ENCODE results near the gene SFN.

The SFN gene

GRCh38 chr1:26856604-26857469 is 6.1 kb upstream of the SFN start:
- DNase-seq (ENCODE audit: low spot score): no peak
- no peaks in the 10 kb centered on the region for H3K79me1 ChIP-seq (ENCODE audit: low read depth, low read length)
- WGBS, 2 donors (ENCODE audit: extremely low coverage in 2 of 2, insufficient read length in 2 of 2, insufficient replicate concordance in 1 of 2): no CpG with 5 or more reads among the region's 21 CpGs
- H3K4ac ChIP-seq (ENCODE audit: low read length): no peak overlapping the region
- H3K4me1 ChIP-seq (ENCODE audit: control insufficient read depth in 2 of 2, insufficient read depth in 1 of 2, low read depth in 1 of 2, low read length in 2 of 2): peaks cover 0 to 9% of the 10 kb centered on the region in 2 donors
- no peak overlapping the region for H2AFZ ChIP-seq (ENCODE audit: low read length)
- no peak overlapping the region for H2BK120ac ChIP-seq (ENCODE audit: low read depth, low read length)
- peak overlapping the region; percentile 2 for H2BK5ac ChIP-seq (ENCODE audit: low read length)
- H3K9me3 ChIP-seq (replicated peaks in 1 of 2; ENCODE audit: control insufficient read depth in 2 of 2, insufficient read depth in 1 of 2, low read depth in 1 of 2, low read length in 2 of 2): no peaks in the 10 kb centered on the region
- peak overlapping the region; percentile 57 for H2AK5ac ChIP-seq (ENCODE audit: low read depth, low read length)
- H2BK12ac ChIP-seq (ENCODE audit: low read length): no peak overlapping the region
- peaks cover 14 to 46% of the 10 kb centered on the region in 2 donors for H3K36me3 ChIP-seq (replicated peaks in 1 of 2; ENCODE audit: control insufficient read depth in 2 of 2, insufficient read depth in 2 of 2, low read length in 2 of 2)
- H3K4me2 ChIP-seq (ENCODE audit: insufficient read depth, low read length, poor library complexity, severe bottlenecking): no peak overlapping the region
- peak overlapping the region; percentile 52 for H3K18ac ChIP-seq (ENCODE audit: low read length)
- no peak overlapping the region for H3K14ac ChIP-seq (ENCODE audit: low read length)
- H4K91ac ChIP-seq (ENCODE audit: low read depth, low read length, poor library complexity): no peak overlapping the region
- no peak overlapping the region for H3K4me3 ChIP-seq (ENCODE audit: low read length in 2 of 2)
- H4K8ac ChIP-seq (ENCODE audit: low read depth, low read length): no peak overlapping the region
- no peak overlapping the region for H3K27ac ChIP-seq (replicated peaks; ENCODE audit: low read length)
- peak overlapping the region; percentile 71 for H3K9ac ChIP-seq (ENCODE audit: low read depth, low read length, poor library complexity)
- no peak overlapping the region for H2BK15ac ChIP-seq (ENCODE audit: low read length)
- no peak overlapping the region for H3K23ac ChIP-seq (ENCODE audit: low read depth, low read length, poor library complexity)
- no peaks in the 10 kb centered on the region for H3K27me3 ChIP-seq (ENCODE audit: control insufficient read depth in 3 of 3, insufficient read depth in 3 of 3, low read depth in 1 of 3, low read length in 3 of 3)

GRCh38 chr1:26857473-26858060 is 5.4 kb upstream of the SFN start:
- Histone ChIP-seq H3K27ac (replicated peaks; ENCODE audit: low read length) (no peak overlapping the region), H2BK12ac (ENCODE audit: low read length) (no peak overlapping the region), H3K9me3 (replicated peaks in 1 of 2; ENCODE audit: control insufficient read depth in 2 of 2, insufficient read depth in 1 of 2, low read depth in 1 of 2, low read length in 2 of 2) (no peaks in the 10 kb centered on the region), H2BK5ac (ENCODE audit: low read length) (no peak overlapping the region), H3K18ac (ENCODE audit: low read length) (no peak overlapping the region), H3K9ac (ENCODE audit: low read depth, low read length, poor library complexity) (no peak overlapping the region), H3K14ac (ENCODE audit: low read length) (no peak overlapping the region), H2BK15ac (ENCODE audit: low read length) (no peak overlapping the region), H3K23ac (ENCODE audit: low read depth, low read length, poor library complexity) (peak overlapping the region; percentile 1), H2AK5ac (ENCODE audit: low read depth, low read length) (peak overlapping the region; percentile 57), H3K36me3 (replicated peaks in 1 of 2; ENCODE audit: control insufficient read depth in 2 of 2, insufficient read depth in 2 of 2, low read length in 2 of 2) (peaks cover 10 to 38% of the 10 kb centered on the region in 2 donors), H2BK120ac (ENCODE audit: low read depth, low read length) (no peak overlapping the region), H4K91ac (ENCODE audit: low read depth, low read length, poor library complexity) (no peak overlapping the region), H4K8ac (ENCODE audit: low read depth, low read length) (no peak overlapping the region), H3K4ac (ENCODE audit: low read length) (no peak overlapping the region), H3K27me3 (ENCODE audit: control insufficient read depth in 3 of 3, insufficient read depth in 3 of 3, low read depth in 1 of 3, low read length in 3 of 3) (no peaks in the 10 kb centered on the region), H3K79me1 (ENCODE audit: low read depth, low read length) (no peaks in the 10 kb centered on the region), H3K4me3 (ENCODE audit: low read length in 2 of 2) (no peak overlapping the region), H3K4me1 (ENCODE audit: control insufficient read depth in 2 of 2, insufficient read depth in 1 of 2, low read depth in 1 of 2, low read length in 2 of 2) (peaks cover 0 to 11% of the 10 kb centered on the region in 2 donors), H2AFZ (ENCODE audit: low read length) (no peak overlapping the region), H3K4me2 (ENCODE audit: insufficient read depth, low read length, poor library complexity, severe bottlenecking) (no peak overlapping the region)
- DNase-seq (ENCODE audit: low spot score): no peak
- WGBS, 2 donors (ENCODE audit: extremely low coverage in 2 of 2, insufficient read length in 2 of 2, insufficient replicate concordance in 1 of 2): no CpG with 5 or more reads among the region's 8 CpGs

GRCh38 chr1:26858160-26858559 is 4.8 kb upstream of the SFN start:
- no peak overlapping the region for H2AFZ ChIP-seq (ENCODE audit: low read length)
- no peak overlapping the region for H2BK15ac ChIP-seq (ENCODE audit: low read length)
- DNase-seq (ENCODE audit: low spot score): no peak
- H3K14ac ChIP-seq (ENCODE audit: low read length): no peak overlapping the region
- H2BK12ac ChIP-seq (ENCODE audit: low read length): no peak overlapping the region
- no peaks in the 10 kb centered on the region for H3K27me3 ChIP-seq (ENCODE audit: control insufficient read depth in 3 of 3, insufficient read depth in 3 of 3, low read depth in 1 of 3, low read length in 3 of 3)
- no peak overlapping the region for H3K23ac ChIP-seq (ENCODE audit: low read depth, low read length, poor library complexity)
- no peak overlapping the region for H2BK120ac ChIP-seq (ENCODE audit: low read depth, low read length)
- no peak overlapping the region for H4K91ac ChIP-seq (ENCODE audit: low read depth, low read length, poor library complexity)
- H3K27ac ChIP-seq (replicated peaks; ENCODE audit: low read length): no peak overlapping the region
- H3K4me3 ChIP-seq (ENCODE audit: low read length in 2 of 2): no peak overlapping the region
- no peak overlapping the region for H3K4ac ChIP-seq (ENCODE audit: low read length)
- peaks cover 7 to 32% of the 10 kb centered on the region in 2 donors for H3K36me3 ChIP-seq (replicated peaks in 1 of 2; ENCODE audit: control insufficient read depth in 2 of 2, insufficient read depth in 2 of 2, low read length in 2 of 2)
- H3K4me1 ChIP-seq (ENCODE audit: control insufficient read depth in 2 of 2, insufficient read depth in 1 of 2, low read depth in 1 of 2, low read length in 2 of 2): peaks cover 0 to 12% of the 10 kb centered on the region in 2 donors
- no peak overlapping the region for H2BK5ac ChIP-seq (ENCODE audit: low read length)
- no peak overlapping the region for H4K8ac ChIP-seq (ENCODE audit: low read depth, low read length)
- H3K4me2 ChIP-seq (ENCODE audit: insufficient read depth, low read length, poor library complexity, severe bottlenecking): no peak overlapping the region
- no peak overlapping the region for H3K18ac ChIP-seq (ENCODE audit: low read length)
- no peak overlapping the region for H3K9ac ChIP-seq (ENCODE audit: low read depth, low read length, poor library complexity)
- H3K79me1 ChIP-seq (ENCODE audit: low read depth, low read length): no peaks in the 10 kb centered on the region
- WGBS, 2 donors (ENCODE audit: extremely low coverage in 2 of 2, insufficient read length in 2 of 2, insufficient replicate concordance in 1 of 2): no CpG with 5 or more reads among the region's 4 CpGs
- H2AK5ac ChIP-seq (ENCODE audit: low read depth, low read length): no peak overlapping the region
- no peaks in the 10 kb centered on the region for H3K9me3 ChIP-seq (replicated peaks in 1 of 2; ENCODE audit: control insufficient read depth in 2 of 2, insufficient read depth in 1 of 2, low read depth in 1 of 2, low read length in 2 of 2)

GRCh38 chr1:26858891-26859640 is 3.9 kb upstream of the SFN start:
- no CpG with 5 or more reads among the region's 7 CpGs for WGBS, 2 donors (ENCODE audit: extremely low coverage in 2 of 2, insufficient read length in 2 of 2, insufficient replicate concordance in 1 of 2)
- no peak overlapping the region for H3K27ac ChIP-seq (replicated peaks; ENCODE audit: low read length)

More at GRCh38 chr1:26858891-26859640, 3.9 kb upstream of the SFN start:
- Histone ChIP-seq H2AFZ (ENCODE audit: low read length) (no peak overlapping the region), H3K14ac (ENCODE audit: low read length) (peak overlapping the region; percentile 57), H2BK5ac (ENCODE audit: low read length) (no peak overlapping the region), H2BK15ac (ENCODE audit: low read length) (peak overlapping the region; percentile 10), H4K8ac (ENCODE audit: low read depth, low read length) (peak overlapping the region; percentile 20), H3K36me3 (replicated peaks in 1 of 2; ENCODE audit: control insufficient read depth in 2 of 2, insufficient read depth in 2 of 2, low read length in 2 of 2) (peaks cover 2 to 23% of the 10 kb centered on the region in 2 donors), H3K18ac (ENCODE audit: low read length) (peak overlapping the region; percentile 41), H3K9ac (ENCODE audit: low read depth, low read length, poor library complexity) (no peak overlapping the region), H2BK120ac (ENCODE audit: low read depth, low read length) (no peak overlapping the region), H3K79me1 (ENCODE audit: low read depth, low read length) (no peaks in the 10 kb centered on the region), H2AK5ac (ENCODE audit: low read depth, low read length) (no peak overlapping the region), H3K23ac (ENCODE audit: low read depth, low read length, poor library complexity) (no peak overlapping the region), H3K4me3 (ENCODE audit: low read length in 2 of 2) (no peak overlapping the region), H2BK12ac (ENCODE audit: low read length) (no peak overlapping the region), H3K9me3 (replicated peaks in 1 of 2; ENCODE audit: control insufficient read depth in 2 of 2, insufficient read depth in 1 of 2, low read depth in 1 of 2, low read length in 2 of 2) (no peaks in the 10 kb centered on the region), H3K4me1 (ENCODE audit: control insufficient read depth in 2 of 2, insufficient read depth in 1 of 2, low read depth in 1 of 2, low read length in 2 of 2) (peaks cover 2 to 17% of the 10 kb centered on the region in 2 donors), H4K91ac (ENCODE audit: low read depth, low read length, poor library complexity) (no peak overlapping the region), H3K27me3 (ENCODE audit: control insufficient read depth in 3 of 3, insufficient read depth in 3 of 3, low read depth in 1 of 3, low read length in 3 of 3) (no peaks in the 10 kb centered on the region), H3K4ac (ENCODE audit: low read length) (no peak overlapping the region), H3K4me2 (ENCODE audit: insufficient read depth, low read length, poor library complexity, severe bottlenecking) (no peak overlapping the region)
- DNase-seq (ENCODE audit: low spot score): no peak

All from neuronal stem cell (in vitro differentiated cells).